SK-N-MC (cell line): ENCODE measurements around the gene PTPN4.

ENCODE experiments used
- EZH2 ChIP-seq: fragments of 200-600 bp; sonication (generic); IDR thresholded peaks from one replicate; pipeline ENCODE4 v1.6.1; 2017; ENCODE audit warnings: antibody characterized with exemption
- FOXP2 ChIP-seq: optimal IDR thresholded peaks from 2 replicates; pipeline ENCODE3; 2011; ENCODE audit warnings: mild to moderate bottlenecking, moderate library complexity; ENCODE audit not compliant: insufficient read depth; ENCODE audit errors: extremely low read length, control extremely low read depth
- POLR2AphosphoS5 ChIP-seq: IDR thresholded peaks from 2 replicates; pipeline ENCODE4 v1.6.1; 2012; ENCODE audit warnings: mild to moderate bottlenecking, low read depth, low read length, borderline replicate concordance

DNA sequence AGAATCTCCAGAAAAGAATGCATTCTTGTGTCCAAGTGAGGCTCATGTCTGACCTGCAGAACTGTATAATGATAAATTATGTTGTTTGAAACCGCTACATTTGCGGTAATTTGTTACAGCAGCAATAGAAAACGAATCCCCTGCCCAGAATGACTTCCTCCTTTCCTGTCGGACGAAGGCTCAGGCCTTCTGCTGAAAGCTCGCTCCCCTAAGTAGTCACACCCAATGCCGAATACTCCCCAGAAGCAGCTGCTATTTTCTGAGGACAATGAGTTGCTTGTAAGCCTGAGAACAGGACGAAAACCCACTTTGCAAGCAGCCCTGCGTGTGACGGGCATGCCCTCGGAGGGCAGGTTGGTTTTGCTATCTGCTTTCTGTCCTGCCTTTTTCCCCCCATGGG lies 27.7 kb upstream of the PTPN4 start:
- TF ChIP-seq EZH2 (no peak), POLR2AphosphoS5 (no peak), FOXP2 (no peak)
